Measurements from ENCODE around the gene TLN1.

Gene TLN1

GRCh38 chr9:35686222-35687203 is 45.5 kb downstream of the TLN1 start:
- DNase-seq (ENCODE audit: low read depth, low spot score) = peak; percentile 59

- no peak for DNase-seq (ENCODE audit: low read depth, low spot score)
Measured at GRCh38 chr9:35685506-35685905, 46.5 kb downstream of the TLN1 start.

GRCh38 chr9:35684921-35685320 is 47.1 kb downstream of the TLN1 start:
- DNase-seq (ENCODE audit: low read depth, low spot score) = no peak

- no peak for DNase-seq (ENCODE audit: low read depth, low spot score)
Measured at GRCh38 chr9:35683323-35683722, 48.7 kb downstream of the TLN1 start.

GRCh38 chr9:35682520-35683315 is 49.3 kb downstream of the TLN1 start:
- DNase-seq (ENCODE audit: low read depth, low spot score) = no peak

- no peak for DNase-seq (ENCODE audit: low read depth, low spot score)
Measured at GRCh38 chr9:35682051-35682450, 49.9 kb downstream of the TLN1 start.

- peak; percentile 37 for DNase-seq (ENCODE audit: low read depth, low spot score)
Measured at GRCh38 chr9:35681341-35682002, 50.5 kb downstream of the TLN1 start.

- peak; percentile 83 for DNase-seq (ENCODE audit: low read depth, low spot score)
Measured at GRCh38 chr9:35680331-35681105, 51.5 kb downstream of the TLN1 start.

- peak; percentile 52 for DNase-seq (ENCODE audit: low read depth, low spot score)
Measured at GRCh38 chr9:35679766-35680330, 52.1 kb downstream of the TLN1 start.

- DNase-seq (ENCODE audit: low read depth, low spot score) = no peak
Measured at GRCh38 chr9:35679091-35679490, 52.9 kb downstream of the TLN1 start.

GRCh38 chr9:35675732-35676392 is 56.1 kb downstream of the TLN1 start:
- peak; percentile 61 for DNase-seq (ENCODE audit: low read depth, low spot score)

- DNase-seq (ENCODE audit: low read depth, low spot score) = no peak
Measured at GRCh38 chr9:35675204-35675603, 56.8 kb downstream of the TLN1 start.

- DNase-seq (ENCODE audit: low read depth, low spot score) = no peak
Measured at GRCh38 chr9:35674025-35674361, 58.0 kb downstream of the TLN1 start.

GRCh38 chr9:35673132-35674024 is 58.6 kb downstream of the TLN1 start, which contains the start of gene CA9:
Gene CA9 (plus strand): TSS chr9:35673928. CDS start chr9:35673960, 32 bp downstream.
- DNase-seq (ENCODE audit: low read depth, low spot score) = no peak

- peak; percentile 25 for DNase-seq (ENCODE audit: low read depth, low spot score)
Measured at GRCh38 chr9:35669331-35670145, 62.5 kb downstream of the TLN1 start.

GRCh38 chr9:35667939-35668338 is 64.1 kb downstream of the TLN1 start:
- no peak for DNase-seq (ENCODE audit: low read depth, low spot score)

GRCh38 chr9:35666549-35666948 is 65.4 kb downstream of the TLN1 start:
- DNase-seq (ENCODE audit: low read depth, low spot score) = no peak

- peak; percentile 83 for DNase-seq (ENCODE audit: low read depth, low spot score)
Measured at GRCh38 chr9:35666045-35666444, 66.0 kb downstream of the TLN1 start.

- no peak for DNase-seq (ENCODE audit: low read depth, low spot score)
Measured at GRCh38 chr9:35665471-35665818, 66.5 kb downstream of the TLN1 start.

All from astrocyte of the hippocampus (primary cell).